ENCODE results near the gene NOL9.

NOL9 gene

GRCh38 chr1:6489383-6489765 lies 64.9 kb downstream of the NOL9 start:
- DNase-seq (ENCODE audit: low spot score), result no peak

- DNase-seq (ENCODE audit: low spot score), result no peak
These were observed 65.5 kb downstream of the NOL9 start for GRCh38 chr1:6488602-6489382.

- DNase-seq (ENCODE audit: low spot score), result no peak
These were observed 66.4 kb downstream of the NOL9 start for GRCh38 chr1:6487804-6488484.

GRCh38 chr1:6486433-6487011 lies 67.8 kb downstream of the NOL9 start:
- peak; percentile 96 for DNase-seq (ENCODE audit: low spot score)

GRCh38 chr1:6485168-6486101 lies 68.9 kb downstream of the NOL9 start:
- DNase-seq (ENCODE audit: low spot score), result no peak

- no peak for DNase-seq (ENCODE audit: low spot score)
These were observed 69.5 kb downstream of the NOL9 start for GRCh38 chr1:6484826-6485167.

- DNase-seq (ENCODE audit: low spot score), result no peak
These were observed 70.6 kb downstream of the NOL9 start for GRCh38 chr1:6483761-6484117.

- no peak for DNase-seq (ENCODE audit: low spot score)
These were observed 71.1 kb downstream of the NOL9 start for GRCh38 chr1:6483017-6483760.

- no peak for DNase-seq (ENCODE audit: low spot score)
These were observed 72.5 kb downstream of the NOL9 start for GRCh38 chr1:6481820-6482219.

GRCh38 chr1:6477039-6477820 lies 77.1 kb downstream of the NOL9 start:
- no peak for DNase-seq (ENCODE audit: low spot score)

- DNase-seq (ENCODE audit: low spot score), result no peak
These were observed 77.8 kb downstream of the NOL9 start for GRCh38 chr1:6476483-6476882.

GRCh38 chr1:6475381-6476133 lies 78.8 kb downstream of the NOL9 start:
- DNase-seq (ENCODE audit: low spot score), result peak; percentile 98

- DNase-seq (ENCODE audit: low spot score), result no peak
These were observed 79.5 kb downstream of the NOL9 start for GRCh38 chr1:6474815-6475282.

- no peak for DNase-seq (ENCODE audit: low spot score)
These were observed 80.1 kb downstream of the NOL9 start for GRCh38 chr1:6473974-6474814.

GRCh38 chr1:6473156-6473555 lies 81.2 kb downstream of the NOL9 start:
- DNase-seq (ENCODE audit: low spot score), result no peak

- DNase-seq (ENCODE audit: low spot score), result no peak
These were observed 81.9 kb downstream of the NOL9 start for GRCh38 chr1:6472391-6472790.

- DNase-seq (ENCODE audit: low spot score), result no peak
These were observed 82.3 kb downstream of the NOL9 start for GRCh38 chr1:6471970-6472368.
